Activated effector memory CD4-positive, alpha-beta T cell treated with anti-CD3 and anti-CD28 coated beads, Interleukin-2, amount 50 U/mL, for 16 hours (primary cell): ENCODE results near the gene LTBP4.
A peak's percentile ranks its signal among the peaks of the same experiment; 100 is the strongest.

Experiments
- DNase-seq: peaks from one replicate; pipeline ENCODE4 v3.0.0-alpha.2; 2020

The LTBP4 gene

DNA sequence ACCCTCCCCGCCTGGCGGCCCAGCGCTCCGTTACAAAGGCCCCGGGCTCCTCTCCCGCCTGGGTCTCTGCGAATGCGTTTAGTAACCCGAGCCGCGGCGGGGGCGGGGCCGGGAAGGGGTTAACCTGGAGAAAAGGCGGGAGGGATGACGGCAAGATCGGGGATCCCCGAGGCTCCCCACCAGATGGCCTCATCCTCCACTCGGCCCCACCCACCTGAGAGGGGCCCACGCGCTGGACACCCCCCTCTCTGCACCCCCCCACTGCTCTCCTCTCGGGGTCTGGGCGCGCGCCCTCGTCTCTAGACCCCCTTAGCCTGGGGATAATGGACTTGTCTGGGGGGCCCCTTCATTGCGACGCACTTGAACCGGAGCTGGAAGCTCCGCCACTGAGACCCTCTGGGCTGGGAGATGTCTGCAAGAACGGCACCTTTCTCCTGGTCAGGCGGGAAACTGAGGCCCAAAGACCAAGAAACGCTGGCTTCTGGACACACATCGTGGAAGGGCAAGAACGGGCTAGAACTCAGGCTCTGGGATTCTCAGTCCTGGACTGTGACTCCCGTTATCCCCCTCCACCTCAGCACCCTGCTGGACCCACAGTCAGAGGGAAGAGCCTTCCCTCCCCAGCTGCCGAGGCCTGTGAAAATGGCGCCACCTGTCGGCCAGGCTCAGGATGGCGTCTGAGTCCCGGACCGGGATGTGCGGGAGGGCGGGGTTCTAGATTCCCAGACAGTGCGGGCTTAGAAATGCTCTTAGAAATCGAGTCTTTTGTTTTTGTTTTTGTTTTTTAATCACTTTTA lies 2.9 kb upstream of the LTBP4 start:
- DNase-seq: peak; percentile 95

DNA sequence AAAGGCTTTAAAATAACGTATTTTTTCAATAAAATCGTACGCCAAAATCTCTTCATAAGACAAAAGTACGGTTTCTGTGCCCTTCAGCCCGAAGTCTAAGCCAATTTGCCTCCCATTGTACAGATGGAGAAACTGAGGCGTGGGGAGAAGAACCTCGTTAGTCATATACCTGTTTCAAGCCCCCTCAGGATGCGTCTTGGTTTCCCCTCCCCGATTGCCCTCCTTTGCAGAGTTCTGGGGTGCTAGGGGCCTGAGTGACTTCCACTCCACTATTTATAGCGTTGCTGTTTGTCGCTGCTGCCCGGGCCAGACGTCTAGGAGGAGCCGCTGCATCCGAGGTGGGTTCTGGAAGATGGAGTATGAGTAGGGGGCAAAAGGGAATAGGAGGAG lies 2.3 kb upstream of the LTBP4 start:
- no peak for DNase-seq

DNA sequence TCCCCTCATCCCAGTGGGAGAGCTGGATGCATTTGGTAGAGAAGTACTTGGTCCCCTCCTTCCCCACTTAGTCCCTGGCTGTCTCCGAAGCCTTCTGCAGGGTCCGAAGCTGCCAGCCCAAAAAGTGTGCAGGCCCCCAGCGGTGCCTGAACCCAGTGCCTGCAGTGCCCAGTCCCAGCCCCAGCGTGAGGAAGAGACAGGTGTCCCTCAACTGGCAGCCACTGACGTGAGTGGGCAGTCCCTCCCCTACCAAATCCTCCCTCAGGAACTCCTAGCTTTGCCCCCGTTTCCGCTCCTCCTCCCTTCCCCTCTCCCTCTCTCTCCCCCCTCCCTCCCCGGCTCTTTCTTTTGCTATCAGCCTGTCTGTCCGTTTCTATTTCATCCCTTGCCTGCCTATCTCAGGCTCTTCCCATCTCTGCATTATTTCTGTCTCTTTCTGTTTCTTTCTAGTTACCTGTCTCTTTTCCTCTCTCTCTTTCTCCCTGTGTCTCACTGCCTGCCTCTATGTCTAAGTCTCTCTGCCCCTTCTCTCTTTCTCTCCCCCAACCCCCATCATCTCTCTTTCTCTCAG lies 1.8 kb upstream of the LTBP4 start:
- DNase-seq: peak; percentile 75

DNA sequence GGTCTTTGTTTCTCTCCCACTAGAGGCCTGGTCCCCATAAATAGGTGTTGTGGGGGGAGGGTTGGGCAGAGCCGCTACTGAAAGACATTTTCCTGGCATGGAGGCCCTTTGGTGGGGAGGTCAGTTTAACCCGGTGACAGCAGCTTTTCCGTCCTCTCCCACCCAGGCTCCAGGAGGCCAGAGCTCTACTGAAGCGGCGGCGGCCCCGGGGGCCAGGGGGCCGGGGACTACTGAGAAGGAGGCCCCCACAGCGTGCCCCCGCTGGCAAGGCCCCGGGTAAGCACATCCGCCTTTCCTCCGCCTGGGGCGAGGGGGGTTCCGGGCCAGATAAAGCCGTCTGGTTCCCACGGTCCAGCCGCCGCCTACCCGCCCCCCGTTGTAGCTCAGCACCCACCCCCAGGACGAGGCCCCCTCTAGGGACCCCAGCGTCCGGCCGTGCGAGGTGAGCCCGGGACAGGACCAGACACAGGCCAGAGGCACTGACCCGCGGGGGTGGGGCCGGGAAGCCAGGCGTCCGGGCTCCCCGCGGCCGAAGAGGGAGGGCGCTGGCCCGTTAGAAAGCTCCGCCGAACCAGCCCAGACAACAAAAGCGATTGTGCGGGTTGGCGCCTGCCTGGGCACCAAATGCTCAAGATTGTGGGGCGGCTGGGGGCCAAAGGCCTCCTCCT lies 1.1 kb upstream of the LTBP4 start:
- DNase-seq: no peak

DNA sequence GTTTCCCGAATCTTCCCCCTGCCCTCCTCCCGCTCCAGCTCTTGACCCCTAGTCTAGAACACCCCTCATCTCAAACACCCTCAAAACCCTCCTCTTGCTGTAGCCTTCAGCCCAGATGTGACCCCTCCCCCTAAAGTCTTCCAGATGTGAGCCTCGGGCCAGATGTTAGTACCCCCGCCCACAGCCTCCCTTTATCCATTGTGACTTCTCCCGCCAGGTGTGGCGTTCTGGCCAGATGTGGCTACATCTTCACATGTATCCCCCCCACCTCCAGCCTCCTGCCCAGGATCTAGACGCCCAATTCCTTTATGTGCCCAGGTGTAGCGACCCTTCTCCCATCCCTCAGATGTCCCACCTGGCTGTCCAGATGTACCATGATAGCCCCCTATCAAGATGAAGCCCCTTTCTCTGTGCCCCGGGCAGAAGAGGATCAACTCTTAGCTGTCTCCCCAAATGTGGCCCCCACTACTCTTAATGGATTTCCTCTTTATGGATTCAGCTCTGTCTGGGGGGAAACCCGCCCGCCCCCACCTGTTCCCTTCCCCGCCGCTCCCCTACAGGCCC lies 517 bp upstream of the LTBP4 start:
- no peak for DNase-seq

DNA sequence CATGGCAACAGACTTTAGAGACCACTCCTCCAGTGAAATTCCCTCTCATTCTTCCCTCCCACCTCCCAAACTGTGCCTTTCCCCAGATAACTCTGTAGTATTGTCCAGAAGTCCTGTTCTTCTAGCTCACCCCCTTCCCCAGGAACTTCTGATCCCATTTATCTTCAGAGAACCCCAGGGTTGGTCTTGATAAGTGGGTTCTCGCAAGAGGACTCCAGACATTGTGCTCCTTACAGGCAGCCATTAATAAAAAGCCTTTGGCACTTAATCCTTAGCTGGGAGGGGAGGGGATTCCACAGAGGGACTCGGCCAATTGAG lies 1.9 kb downstream of the LTBP4 start:
- no peak for DNase-seq

DNA sequence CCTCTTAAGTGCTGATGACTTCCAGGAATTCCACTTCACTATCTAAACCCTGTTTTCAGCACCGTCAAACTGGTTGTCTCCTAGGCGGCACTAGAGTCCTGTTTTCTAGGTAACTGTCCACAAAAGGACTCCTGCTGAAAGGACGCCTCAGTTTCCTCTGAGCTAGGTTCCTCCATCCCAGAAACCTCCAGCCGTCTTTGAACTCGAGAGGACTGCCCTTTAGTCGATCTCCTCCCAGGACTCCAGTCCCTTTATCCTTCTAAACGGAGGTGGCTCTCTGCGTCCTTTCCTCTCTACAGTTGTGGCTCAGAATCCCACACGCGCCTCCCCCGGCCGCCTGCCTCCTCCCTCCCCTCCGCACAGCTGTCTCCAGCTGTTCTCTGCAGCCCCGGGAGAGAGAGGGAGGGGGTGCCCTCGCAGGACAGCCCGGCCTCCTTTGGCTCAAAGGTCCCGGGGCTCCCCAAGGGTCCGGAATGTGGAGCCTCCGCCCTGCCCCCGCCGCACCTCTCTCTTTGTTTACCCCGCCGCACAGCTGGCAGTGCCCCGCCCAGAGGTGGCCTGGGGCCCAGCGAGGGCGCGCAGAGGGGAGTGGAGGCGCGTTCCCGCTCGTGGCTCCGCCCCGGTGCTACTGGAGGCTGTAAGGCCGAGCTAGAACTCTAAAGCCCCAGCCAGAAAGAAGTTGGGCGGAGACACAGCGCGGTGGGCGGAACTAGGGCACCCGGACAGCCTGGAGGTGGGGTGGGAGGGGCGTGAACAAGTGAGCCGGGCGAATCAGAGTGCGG lies 2.4 kb downstream of the LTBP4 start:
- peak; percentile 99 for DNase-seq

DNA sequence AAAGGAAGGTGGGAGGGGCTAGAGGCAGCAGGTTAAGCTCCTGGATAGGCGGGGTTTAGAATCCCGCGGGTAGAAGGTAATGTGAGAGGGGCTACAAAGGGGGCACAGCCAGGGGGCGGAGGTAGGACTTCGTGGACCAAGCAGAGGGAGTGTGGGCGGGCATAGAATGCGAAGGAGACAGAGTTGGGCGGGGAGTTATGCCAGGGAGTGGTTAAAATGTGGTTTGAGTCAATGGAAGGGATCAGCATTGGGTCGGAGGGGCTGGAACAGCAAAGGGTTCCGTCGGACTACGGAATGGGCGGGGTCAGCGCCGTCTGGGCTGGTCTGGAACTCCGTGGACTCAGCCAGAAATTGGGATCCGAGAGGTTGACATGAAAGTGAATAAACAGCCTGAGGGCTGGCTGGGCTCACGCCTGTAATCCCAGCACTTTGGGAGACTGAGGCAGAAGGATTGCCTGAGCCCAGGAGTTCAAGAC lies 3.0 kb downstream of the LTBP4 start:
- DNase-seq: no peak

DNA sequence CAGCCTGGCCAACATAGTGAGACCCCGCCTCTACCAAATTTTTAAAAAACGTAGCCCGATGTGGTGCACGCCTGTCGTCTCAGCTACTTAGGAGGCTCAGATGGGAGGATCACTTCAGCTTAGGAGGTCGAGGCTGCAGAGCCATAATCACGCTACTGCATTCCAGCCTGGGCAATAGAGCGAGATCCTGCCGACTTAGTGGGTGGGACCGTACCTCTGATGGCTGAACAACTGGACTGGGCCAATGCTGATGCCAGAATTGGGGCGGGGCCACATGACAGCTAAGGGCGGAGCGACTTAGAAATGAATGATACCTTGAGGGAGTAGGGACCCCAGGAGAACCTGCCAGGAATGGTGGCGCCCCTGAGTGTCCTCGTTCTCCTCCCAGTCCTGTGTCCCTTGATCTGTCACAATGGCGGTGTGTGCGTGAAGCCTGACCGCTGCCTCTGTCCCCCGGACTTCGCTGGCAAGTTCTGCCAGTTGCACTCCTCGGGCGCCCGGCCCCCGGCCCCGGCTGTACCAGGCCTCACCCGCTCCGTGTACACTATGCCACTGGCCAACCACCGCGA lies 3.6 kb downstream of the LTBP4 start:
- DNase-seq: peak; percentile 71

DNA sequence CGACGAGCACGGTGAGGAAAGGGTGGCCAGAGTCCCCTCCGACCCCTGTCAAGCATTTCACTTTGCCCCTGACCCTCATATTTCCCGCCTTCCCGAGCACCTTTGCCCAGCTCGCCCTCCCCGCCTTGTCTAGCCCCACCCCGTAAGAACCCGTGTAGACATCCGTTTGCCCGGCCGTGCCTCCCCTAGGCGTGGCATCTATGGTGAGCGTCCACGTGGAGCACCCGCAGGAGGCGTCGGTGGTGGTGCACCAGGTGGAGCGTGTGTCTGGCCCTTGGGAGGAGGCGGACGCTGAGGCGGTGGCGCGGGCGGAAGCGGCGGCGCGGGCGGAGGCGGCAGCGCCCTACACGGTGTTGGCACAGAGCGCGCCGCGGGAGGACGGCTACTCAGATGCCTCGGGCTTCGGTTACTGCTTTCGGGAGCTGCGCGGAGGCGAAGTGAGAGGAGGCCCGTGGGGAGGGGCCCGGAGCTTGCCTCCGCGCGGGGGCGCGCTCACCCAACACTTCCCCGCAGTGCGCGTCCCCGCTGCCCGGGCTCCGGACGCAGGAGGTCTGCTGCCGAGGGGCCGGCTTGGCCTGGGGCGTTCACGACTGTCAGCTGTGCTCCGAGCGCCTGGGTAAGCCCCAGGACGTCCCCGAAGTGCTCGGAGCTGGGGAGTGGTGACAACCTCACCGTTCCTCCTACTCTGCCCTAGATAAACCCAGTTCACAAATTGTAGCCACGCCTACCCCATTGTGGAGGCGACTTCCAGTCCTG lies 4.2 kb downstream of the LTBP4 start:
- DNase-seq: peak; percentile 93

DNA sequence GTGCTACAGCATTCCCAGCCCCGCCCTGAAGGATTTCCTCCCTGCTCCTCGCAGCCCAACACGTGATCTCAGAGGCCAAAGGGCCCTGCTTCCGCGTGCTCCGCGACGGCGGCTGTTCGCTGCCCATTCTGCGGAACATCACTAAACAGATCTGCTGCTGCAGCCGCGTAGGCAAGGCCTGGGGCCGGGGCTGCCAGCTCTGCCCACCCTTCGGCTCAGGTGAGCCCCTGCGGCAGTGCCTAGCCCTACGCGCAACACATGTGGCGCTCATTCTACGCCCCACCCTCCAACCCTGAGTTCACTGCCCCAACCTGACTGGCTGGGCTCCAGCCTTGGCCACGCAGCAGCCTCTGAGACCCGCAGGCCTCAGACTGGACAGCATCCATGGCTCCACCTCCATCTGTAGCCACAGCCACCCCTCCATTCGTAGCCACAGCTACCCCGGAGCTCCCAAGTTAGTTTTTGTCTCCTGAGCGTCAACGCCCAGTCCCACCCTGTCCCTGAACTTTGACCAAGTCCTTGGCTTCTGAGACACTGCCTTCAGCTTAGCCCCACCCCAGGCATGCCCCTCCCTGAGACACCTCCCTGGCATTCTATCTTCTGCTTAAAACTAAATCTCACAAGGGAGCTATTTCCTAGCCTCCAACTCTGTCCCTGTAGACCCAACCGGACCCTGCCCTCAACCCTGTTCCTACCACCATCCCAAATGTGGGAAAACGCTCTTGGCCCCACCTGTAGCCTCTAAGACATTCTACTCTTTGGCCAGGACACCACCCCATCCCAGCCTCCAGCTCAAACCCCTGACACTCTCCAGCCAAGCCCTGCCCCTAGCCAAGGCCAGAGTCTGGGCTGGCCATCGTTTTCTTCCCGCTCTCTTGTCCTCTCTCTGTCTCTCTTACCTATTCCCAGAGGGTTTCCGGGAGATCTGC lies 6.4 kb downstream of the LTBP4 start:
- no peak for DNase-seq

DNA sequence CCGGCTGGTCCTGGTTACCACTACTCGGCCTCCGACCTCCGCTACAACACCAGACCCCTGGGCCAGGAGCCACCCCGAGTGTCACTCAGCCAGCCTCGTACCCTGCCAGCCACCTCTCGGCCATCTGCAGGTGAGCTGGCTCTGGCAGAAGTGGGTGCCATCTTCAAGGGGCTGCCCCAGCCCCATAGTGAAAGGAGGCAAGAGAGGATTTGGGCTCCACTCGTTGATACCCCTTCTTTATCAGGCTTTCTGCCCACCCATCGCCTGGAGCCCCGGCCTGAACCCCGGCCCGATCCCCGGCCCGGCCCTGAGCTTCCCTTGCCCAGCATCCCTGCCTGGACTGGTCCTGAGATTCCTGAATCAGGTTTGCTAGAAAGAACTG lies 7.1 kb downstream of the LTBP4 start:
- DNase-seq: no peak

DNA sequence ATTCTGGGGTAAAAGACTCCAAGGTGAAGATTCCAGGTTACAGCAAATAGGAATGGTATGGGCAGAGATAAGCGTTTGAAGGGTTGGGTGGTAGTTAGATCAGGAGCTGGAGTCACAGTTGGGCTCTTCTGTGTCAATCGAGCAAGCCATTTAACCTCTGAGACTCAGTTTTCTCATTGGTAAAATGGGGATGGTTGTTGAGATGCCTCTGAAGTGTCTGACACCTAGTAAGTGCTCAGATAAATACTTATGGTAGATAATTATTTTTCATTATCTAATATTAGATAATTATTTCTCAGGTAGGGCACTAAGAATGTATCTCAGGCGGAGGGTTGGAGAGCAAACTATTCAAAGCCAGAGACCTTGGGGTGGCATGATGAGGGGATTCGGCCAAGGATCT lies 7.8 kb downstream of the LTBP4 start:
- DNase-seq: no peak

DNA sequence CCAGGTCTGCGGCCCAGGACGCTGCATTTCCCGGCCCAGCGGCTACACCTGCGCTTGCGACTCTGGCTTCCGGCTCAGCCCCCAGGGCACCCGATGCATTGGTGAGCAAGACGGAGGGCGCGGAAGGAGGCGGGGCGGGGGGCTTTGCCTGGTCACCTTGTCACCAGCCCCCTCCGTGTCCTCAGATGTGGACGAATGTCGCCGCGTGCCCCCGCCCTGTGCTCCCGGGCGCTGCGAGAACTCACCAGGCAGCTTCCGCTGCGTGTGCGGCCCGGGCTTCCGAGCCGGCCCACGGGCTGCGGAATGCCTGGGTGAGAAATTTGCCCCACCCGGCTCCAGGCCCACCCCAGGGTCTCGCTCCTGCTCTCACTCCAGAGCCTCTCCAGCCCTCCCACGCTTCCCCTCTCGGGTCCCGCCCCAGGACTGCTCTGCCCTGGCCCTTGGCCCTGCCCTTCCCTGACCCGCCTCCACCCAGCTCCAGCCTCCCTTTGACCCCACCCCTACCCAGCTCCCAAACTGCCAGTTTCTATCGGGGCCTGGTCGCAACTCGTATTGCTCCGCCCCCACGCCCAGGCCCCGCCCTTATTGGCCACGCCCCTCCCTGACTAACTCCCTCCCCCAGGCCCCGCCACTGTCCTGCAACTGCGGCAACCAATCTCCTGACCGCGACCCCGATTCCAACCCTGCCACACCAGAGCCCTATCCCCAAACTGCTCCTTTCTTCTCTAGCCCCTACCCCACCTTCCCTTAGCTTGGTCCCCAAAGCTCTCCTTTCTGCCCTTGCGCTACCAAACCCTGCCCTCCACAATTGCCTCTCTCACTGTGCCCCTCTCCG lies 8.6 kb downstream of the LTBP4 start:
- DNase-seq: peak; percentile 95

DNA sequence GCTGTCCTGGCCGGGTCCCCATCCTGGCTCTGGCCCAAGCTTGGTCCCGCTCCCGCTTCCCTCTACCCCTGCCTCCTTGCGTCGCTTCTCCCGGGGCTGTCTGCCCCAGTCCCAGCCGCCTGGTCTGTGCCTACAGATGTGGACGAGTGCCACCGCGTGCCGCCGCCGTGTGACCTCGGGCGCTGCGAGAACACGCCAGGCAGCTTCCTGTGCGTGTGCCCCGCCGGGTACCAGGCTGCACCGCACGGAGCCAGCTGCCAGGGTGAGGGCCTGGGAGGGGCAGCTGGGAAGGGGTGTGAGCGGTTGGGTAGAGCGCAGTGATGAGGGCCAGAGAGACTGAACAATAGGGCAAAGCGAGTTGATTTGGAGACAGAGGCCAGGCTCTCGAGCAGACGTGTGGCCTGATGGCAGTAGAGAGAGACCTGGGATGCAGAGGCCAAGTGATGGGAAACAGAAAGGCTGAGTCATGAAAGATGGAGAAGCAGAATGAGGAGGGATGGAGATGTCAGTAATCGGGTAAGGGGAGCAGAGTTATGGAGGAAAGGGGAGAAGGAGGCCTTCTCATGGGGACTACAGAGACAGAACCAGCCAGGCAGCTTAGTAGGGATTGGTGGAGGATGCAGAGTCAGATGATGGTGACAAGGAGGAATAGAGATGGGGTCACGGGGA lies 9.4 kb downstream of the LTBP4 start:
- DNase-seq: peak; percentile 86

DNA sequence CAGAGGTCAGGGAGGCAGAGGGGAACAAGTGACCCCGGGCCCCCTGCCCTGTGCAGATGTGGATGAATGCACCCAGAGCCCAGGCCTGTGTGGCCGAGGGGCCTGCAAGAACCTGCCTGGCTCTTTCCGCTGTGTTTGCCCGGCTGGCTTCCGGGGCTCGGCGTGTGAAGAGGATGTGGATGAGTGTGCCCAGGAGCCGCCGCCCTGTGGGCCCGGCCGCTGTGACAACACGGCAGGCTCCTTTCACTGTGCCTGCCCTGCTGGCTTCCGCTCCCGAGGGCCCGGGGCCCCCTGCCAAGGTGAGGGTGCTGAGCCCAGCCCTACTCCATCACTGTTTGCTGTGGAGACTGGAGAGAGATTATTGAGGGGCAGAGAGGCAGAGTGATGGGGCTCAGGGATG lies 9.9 kb downstream of the LTBP4 start:
- DNase-seq: peak; percentile 74

DNA sequence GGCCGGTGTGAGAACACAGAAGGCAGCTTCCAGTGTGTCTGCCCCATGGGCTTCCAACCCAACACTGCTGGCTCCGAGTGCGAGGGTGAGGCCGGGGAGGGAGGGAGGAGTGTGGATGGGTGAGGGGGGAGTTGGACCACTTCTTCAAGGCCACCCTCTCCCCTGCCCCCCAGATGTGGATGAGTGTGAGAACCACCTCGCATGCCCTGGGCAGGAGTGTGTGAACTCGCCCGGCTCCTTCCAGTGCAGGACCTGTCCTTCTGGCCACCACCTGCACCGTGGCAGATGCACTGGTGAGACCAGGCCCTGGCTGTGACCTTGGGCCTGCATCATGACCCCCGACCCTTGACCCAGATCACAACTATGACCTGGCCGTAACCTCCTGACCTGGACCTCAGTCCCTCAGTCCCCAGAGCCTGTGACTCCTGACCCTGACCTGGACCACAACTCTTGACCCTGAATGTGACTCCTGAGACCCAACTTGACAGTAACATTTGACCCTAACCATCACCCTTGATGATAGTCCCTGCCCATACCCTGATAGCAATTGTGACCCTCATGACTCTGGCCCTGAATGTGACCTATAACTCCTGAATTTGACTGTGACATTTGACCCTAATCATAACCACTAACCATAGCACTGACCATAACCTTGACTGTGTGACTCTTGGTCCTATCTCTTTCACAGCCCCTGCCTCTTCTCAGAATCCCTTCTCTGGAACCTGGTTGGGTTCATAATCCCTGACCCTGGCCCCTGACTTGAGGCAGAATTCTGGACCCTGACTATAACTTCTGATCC lies 10.9 kb downstream of the LTBP4 start:
- DNase-seq: no peak
